Stomach smooth muscle (tissue), 2 donors: Measurements from ENCODE around the gene JAKMIP2.

Experiments used
- H3K27ac ChIP-seq: one replicate; pipeline ENCODE4 v1.7.0; 2013; ENCODE audit warnings: mild to moderate bottlenecking, low read length, inconsistent platforms
- H3K27me3 ChIP-seq, 2 donors: one replicate each; pipeline ENCODE4 v1.7.0; 2013; ENCODE audit warnings: low read length in 2 of 2; ENCODE audit not compliant: insufficient read depth in 2 of 2, control insufficient read depth in 1 of 2
- H3K36me3 ChIP-seq, 2 donors: one replicate each; pipeline ENCODE4 v1.7.0; 2013; ENCODE audit warnings: low read length in 2 of 2; ENCODE audit not compliant: control insufficient read depth in 2 of 2, insufficient read depth in 2 of 2
- H3K4me1 ChIP-seq: one replicate; pipeline ENCODE4 v1.7.0; 2013; ENCODE audit warnings: low read length; ENCODE audit not compliant: control insufficient read depth, insufficient read depth
- H3K4me3 ChIP-seq, 2 donors: one replicate each; pipeline ENCODE4 v1.7.0; 2013; ENCODE audit warnings: low read length in 2 of 2
- H3K9ac ChIP-seq, 2 donors: one replicate each; pipeline ENCODE4 v1.7.0; 2013; ENCODE audit warnings: low read length in 2 of 2, mild to moderate bottlenecking in 1 of 2
- H3K9me3 ChIP-seq, 2 donors: one replicate each; pipeline ENCODE4 v1.7.0; 2013; ENCODE audit warnings: low read length in 2 of 2; ENCODE audit not compliant: control insufficient read depth in 2 of 2
- donor health status: healthy.
- donor health status: Pancreatic carcinoma.

The JAKMIP2 gene

GRCh38 chr5:147675168-147675567, 107.4 kb downstream of the JAKMIP2 start:
- Histone ChIP-seq H3K27me3 (no peaks in the 10 kb centered on the region), H3K27ac (no peak overlapping the region), H3K9ac (no peak overlapping the region), H3K4me1 (no peaks in the 10 kb centered on the region), H3K9me3 (no peaks in the 10 kb centered on the region), H3K4me3 (no peak overlapping the region), H3K36me3 (peaks cover 0 to 2% of the 10 kb centered on the region in 2 donors)

GRCh38 chr5:147674411-147674810, 108.1 kb downstream of the JAKMIP2 start:
- Histone ChIP-seq H3K9ac (no peak overlapping the region), H3K4me1 (no peaks in the 10 kb centered on the region), H3K27me3 (no peaks in the 10 kb centered on the region), H3K27ac (no peak overlapping the region), H3K4me3 (no peak overlapping the region), H3K36me3 (peaks cover 0 to 2% of the 10 kb centered on the region in 2 donors), H3K9me3 (no peaks in the 10 kb centered on the region)

GRCh38 chr5:147673791-147674190, 108.7 kb downstream of the JAKMIP2 start:
- Histone ChIP-seq H3K27me3 (no peaks in the 10 kb centered on the region), H3K9ac (no peak overlapping the region), H3K4me3 (no peak overlapping the region), H3K4me1 (peaks cover 3% of the 10 kb centered on the region), H3K27ac (no peak overlapping the region), H3K36me3 (peaks cover 0 to 2% of the 10 kb centered on the region in 2 donors), H3K9me3 (no peaks in the 10 kb centered on the region)

- Histone ChIP-seq H3K9ac (no peak overlapping the region), H3K27me3 (no peaks in the 10 kb centered on the region), H3K4me3 (no peak overlapping the region), H3K36me3 (peaks cover 0 to 2% of the 10 kb centered on the region in 2 donors), H3K27ac (no peak overlapping the region), H3K4me1 (peaks cover 3% of the 10 kb centered on the region), H3K9me3 (no peaks in the 10 kb centered on the region)
Observed at GRCh38 chr5:147673266-147673665, 109.3 kb downstream of the JAKMIP2 start.

GRCh38 chr5:147671365-147671764, 111.2 kb downstream of the JAKMIP2 start:
- H3K4me3 ChIP-seq = no peak overlapping the region
- H3K9ac ChIP-seq = no peak overlapping the region
- H3K36me3 ChIP-seq = peaks cover 0 to 2% of the 10 kb centered on the region in 2 donors
- H3K27me3 ChIP-seq = no peaks in the 10 kb centered on the region
- H3K4me1 ChIP-seq = peaks cover 3% of the 10 kb centered on the region
- H3K9me3 ChIP-seq = no peaks in the 10 kb centered on the region
- no peak overlapping the region for H3K27ac ChIP-seq

GRCh38 chr5:147670815-147671214, 111.7 kb downstream of the JAKMIP2 start:
- Histone ChIP-seq H3K27ac (no peak overlapping the region), H3K4me3 (no peak overlapping the region)

GRCh38 chr5:147669169-147669869, 113.2 kb downstream of the JAKMIP2 start:
- Histone ChIP-seq H3K9me3 (no peaks in the 10 kb centered on the region), H3K36me3 (peaks cover 0 to 2% of the 10 kb centered on the region in 2 donors), H3K4me1 (peaks cover 3% of the 10 kb centered on the region), H3K27me3 (no peaks in the 10 kb centered on the region), H3K9ac (no peak overlapping the region), H3K27ac (no peak overlapping the region), H3K4me3 (no peak overlapping the region)

More at GRCh38 chr5:147670815-147671214, 111.7 kb downstream of the JAKMIP2 start:
- Histone ChIP-seq H3K36me3 (peaks cover 0 to 2% of the 10 kb centered on the region in 2 donors), H3K9ac (no peak overlapping the region), H3K4me1 (peaks cover 3% of the 10 kb centered on the region), H3K9me3 (no peaks in the 10 kb centered on the region), H3K27me3 (no peaks in the 10 kb centered on the region)

GRCh38 chr5:147668385-147668784, 114.1 kb downstream of the JAKMIP2 start:
- Histone ChIP-seq H3K4me1 (peaks cover 3% of the 10 kb centered on the region), H3K9me3 (no peaks in the 10 kb centered on the region), H3K9ac (no peak overlapping the region), H3K4me3 (no peak overlapping the region), H3K27me3 (no peaks in the 10 kb centered on the region), H3K27ac (no peak overlapping the region), H3K36me3 (peaks cover 0 to 2% of the 10 kb centered on the region in 2 donors)

- Histone ChIP-seq H3K27ac (no peak overlapping the region), H3K27me3 (no peaks in the 10 kb centered on the region), H3K36me3 (peaks cover 0 to 2% of the 10 kb centered on the region in 2 donors), H3K4me1 (peaks cover 3% of the 10 kb centered on the region), H3K9me3 (no peaks in the 10 kb centered on the region), H3K4me3 (no peak overlapping the region), H3K9ac (no peak overlapping the region)
Observed at GRCh38 chr5:147667363-147667762, 115.2 kb downstream of the JAKMIP2 start.

GRCh38 chr5:147666419-147666818, 116.1 kb downstream of the JAKMIP2 start:
- no peak overlapping the region for H3K27ac ChIP-seq
- no peak overlapping the region for H3K4me3 ChIP-seq
- peaks cover 3% of the 10 kb centered on the region for H3K4me1 ChIP-seq
- H3K27me3 ChIP-seq = no peaks in the 10 kb centered on the region
- H3K36me3 ChIP-seq = peaks cover 0 to 3% of the 10 kb centered on the region in 2 donors
- H3K9ac ChIP-seq = no peak overlapping the region
- H3K9me3 ChIP-seq = no peaks in the 10 kb centered on the region

GRCh38 chr5:147661541-147661940, 121.0 kb downstream of the JAKMIP2 start:
- Histone ChIP-seq H3K4me1 (no peaks in the 10 kb centered on the region), H3K9me3 (no peaks in the 10 kb centered on the region), H3K36me3 (peaks cover 0 to 10% of the 10 kb centered on the region in 2 donors), H3K4me3 (no peak overlapping the region), H3K27ac (no peak overlapping the region), H3K27me3 (no peaks in the 10 kb centered on the region), H3K9ac (no peak overlapping the region)
